CD4-positive, alpha-beta T cell (primary cell): ENCODE results near the gene MAGI1. TPM values are rescaled to one million over a fixed set of nuclear protein-coding genes. Genes with fewer than 3 reads are reported as not detected.

ENCODE experiments used
- ATAC-seq: fragments of 200-7000 bp; cut with Tn5 transposase; one replicate; pipeline ENCODE4 v1.10.0; 2022; ENCODE audit warnings: mild to moderate bottlenecking; ENCODE audit not compliant: poor library complexity
- CTCF ChIA-PET: fragments of 350-600 bp; sonication (Branson Sonifier 250); formaldehyde crosslinking; loops from one replicate; lab custom pipeline; 2021; ENCODE audit warnings: antibody characterized with exemption, inconsistent platforms; lab: Charles Lee
- POLR2A ChIA-PET: fragments of 350-600 bp; sonication (Branson Sonifier 250); formaldehyde crosslinking; loops from one replicate; lab custom pipeline; 2021; ENCODE audit warnings: antibody characterized with exemption, inconsistent platforms; lab: Charles Lee
- DNase-seq, 14 experiments: peaks; one replicate each; pipeline ENCODE4 v3.0.0-alpha.2; 2013 to 2020; ENCODE audit warnings: mixed read lengths in 2 of 14
- H3K27ac ChIP-seq, 2 donors: one replicate each; pipeline versions ENCODE4 v1.5.1 to v1.7.0; 2013; ENCODE audit warnings: low read length in 2 of 2, low read depth in 1 of 2, mild to moderate bottlenecking in 1 of 2
- H3K27me3 ChIP-seq, 2 experiments: 1 replicate in 1 of 2; 2 replicates in 1 of 2; pipeline versions ENCODE4 v1.6.1 to v1.7.0; 2013; ENCODE audit warnings: low read length in 2 of 2, control low read depth in 1 of 2, mild to moderate bottlenecking in 1 of 2, moderate library complexity in 1 of 2; ENCODE audit not compliant: insufficient read depth in 2 of 2, control insufficient read depth in 1 of 2
- H3K36me3 ChIP-seq: one replicate; pipeline ENCODE4 v1.6.1; 2013; ENCODE audit warnings: low read length, control low read depth; ENCODE audit not compliant: insufficient read depth
- H3K4me1 ChIP-seq: one replicate; pipeline ENCODE4 v1.6.1; 2013; ENCODE audit warnings: low read length, control low read depth; ENCODE audit not compliant: insufficient read depth
- H3K4me3 ChIP-seq: one replicate; pipeline ENCODE4 v1.5.1; 2013; ENCODE audit warnings: mild to moderate bottlenecking, low read length, moderate library complexity
- H3K9me3 ChIP-seq, 2 experiments: 1 replicate in 1 of 2; 2 replicates in 1 of 2; pipeline versions ENCODE4 v1.6.1 to v1.7.0; 2013; ENCODE audit warnings: low read length in 2 of 2, mild to moderate bottlenecking in 2 of 2, control low read depth in 1 of 2, moderate library complexity in 1 of 2; ENCODE audit not compliant: control insufficient read depth in 1 of 2, insufficient read depth in 1 of 2
- H3K27ac Mint-ChIP-seq: one replicate; pipeline ENCODE4 v1.8.0; 2020; ENCODE audit warnings: mixed read lengths
- H3K27me3 Mint-ChIP-seq: one replicate; pipeline ENCODE4 v1.8.0; 2021; ENCODE audit warnings: mixed read lengths
- H3K36me3 Mint-ChIP-seq: one replicate; pipeline ENCODE4 v1.8.0; 2021; ENCODE audit warnings: low read depth, mixed read lengths
- H3K4me1 Mint-ChIP-seq: one replicate; pipeline ENCODE4 v1.8.0; 2021; ENCODE audit warnings: low read depth, mixed read lengths
- H3K4me3 Mint-ChIP-seq: one replicate; pipeline ENCODE4 v1.8.0; 2020; ENCODE audit warnings: mild to moderate bottlenecking, mixed read lengths
- H3K9me3 Mint-ChIP-seq: one replicate; pipeline ENCODE4 v1.8.0; 2020; ENCODE audit warnings: mixed read lengths
- CTCF ChIP-seq: fragments of 200-600 bp; IDR thresholded peaks from one replicate; pipeline ENCODE4 v1.8.0; 2022; ENCODE audit warnings: antibody characterized with exemption, mild to moderate bottlenecking
- intact Hi-C, 2 experiments: fragments of 100-400 bp; cut with DNase I in 1 of 2; cut with micrococcal nuclease in 1 of 2; formaldehyde crosslinking; loops; one replicate each; pipeline versions ENCODE4 v1.15.1 to v1.9.0; 2023 to 2025; cut with DNase I, micrococcal nuclease
- total RNA-seq, 174 experiments: library from RNA in 2 of 174; stranded (reverse) in 2 of 174; gene quantifications; one replicate each; pipeline ENCODE4 v1.2.3 and lab custom pipeline; 2021 to 2026

MAGI1 gene
- total RNA-seq, 2 experiments from 2014 or later: not detected

- Histone ChIP-seq H3K4me1 (no peaks in the 10 kb centered on the region), H3K4me3 (no peak overlapping the region), H3K9me3 (peaks cover 0 to 6% of the 10 kb centered on the region in 2 experiments), H3K36me3 (no peaks in the 10 kb centered on the region), H3K27ac (no peak overlapping the region), H3K27me3 (no peaks in the 10 kb centered on the region)
- intact Hi-C loops: no loop called here
- Mint-ChIP-seq H3K4me3 (no peak overlapping the region), H3K36me3 (no peaks in the 10 kb centered on the region), H3K4me1 (no peaks in the 10 kb centered on the region), H3K27ac (no peak overlapping the region), H3K9me3 (peaks cover 13% of the 10 kb centered on the region), H3K27me3 (no peaks in the 10 kb centered on the region)
- ChIA-PET POLR2A (no interaction called here), CTCF (no interaction called here)
- TF ChIP-seq CTCF: no peak
- no peak for DNase-seq
- no peak for ATAC-seq
These were observed 388.5 kb downstream of the MAGI1 start for GRCh38 chr3:65650247-65650646.

- Histone ChIP-seq H3K36me3 (no peaks in the 10 kb centered on the region), H3K4me1 (no peaks in the 10 kb centered on the region), H3K27ac (no peak overlapping the region), H3K4me3 (no peak overlapping the region), H3K27me3 (no peaks in the 10 kb centered on the region), H3K9me3 (peaks cover 0 to 6% of the 10 kb centered on the region in 2 experiments)
- ChIA-PET CTCF (no interaction called here), POLR2A (interaction anchor here (0.6 kb wide), 1 partner anchor 397 kb away, joined by 3 read pairs; no protein-coding TSS in a partner anchor)
- H3K27me3 Mint-ChIP-seq: no peaks in the 10 kb centered on the region
- no peak overlapping the region for H3K27ac Mint-ChIP-seq
- no peak for TF ChIP-seq CTCF
- no peaks in the 10 kb centered on the region for H3K36me3 Mint-ChIP-seq
- ATAC-seq: no peak
- no peaks in the 10 kb centered on the region for H3K4me1 Mint-ChIP-seq
- intact Hi-C loops: no loop called here
- H3K9me3 Mint-ChIP-seq: peaks cover 13% of the 10 kb centered on the region
- no peak overlapping the region for H3K4me3 Mint-ChIP-seq
- DNase-seq: no peak
These were observed 391.3 kb downstream of the MAGI1 start for GRCh38 chr3:65647369-65647768.

GRCh38 chr3:65642883-65643282, 395.8 kb downstream of the MAGI1 start:
- H3K27ac ChIP-seq: no peak overlapping the region
- peaks cover 3 to 6% of the 10 kb centered on the region in 2 experiments for H3K9me3 ChIP-seq
- no peak overlapping the region for H3K27ac Mint-ChIP-seq
- no peaks in the 10 kb centered on the region for H3K27me3 ChIP-seq
- ATAC-seq (no peak), DNase-seq (no peak)
- no peaks in the 10 kb centered on the region for H3K36me3 Mint-ChIP-seq
- no peak for TF ChIP-seq CTCF
- no peaks in the 10 kb centered on the region for H3K4me1 Mint-ChIP-seq
- no peaks in the 10 kb centered on the region for H3K4me1 ChIP-seq
- POLR2A ChIA-PET: no interaction called here
- H3K9me3 Mint-ChIP-seq: peaks cover 3% of the 10 kb centered on the region
- CTCF ChIA-PET: no interaction called here
- H3K4me3 ChIP-seq: no peak overlapping the region
- H3K4me3 Mint-ChIP-seq: no peak overlapping the region
- intact Hi-C loops: no loop called here
- H3K27me3 Mint-ChIP-seq: no peaks in the 10 kb centered on the region
- no peaks in the 10 kb centered on the region for H3K36me3 ChIP-seq
